HCT116 (cell line): Measurements from ENCODE around the gene STON2. TPM values are rescaled to one million over a fixed set of nuclear protein-coding genes. Genes with fewer than 3 reads are reported as not detected.

Source experiments
- ATAC-seq: fragments of 200-7000 bp; cut with Tn5 transposase; 2 replicates; pipeline ENCODE4 v1.9.1; 2020; ENCODE audit warnings: mild to moderate bottlenecking, moderate library complexity
- BruUV-seq: library from RNA; stranded (reverse); fragments of 400-500 nt; replicated peaks from 2 replicates; lab custom pipeline; 2021; lab: Mats Ljungman, UMichigan
- CTCF ChIA-PET: fragments of 300-600 bp; sonication (Branson Sonifier 250); formaldehyde crosslinking; loops from one replicate; lab custom pipeline; 2021; ENCODE audit warnings: antibody characterized with exemption; lab: Charles Lee
- POLR2A ChIA-PET: fragments of 300-600, 350-600 bp; sonication (Branson Sonifier 250); formaldehyde crosslinking; loops from one replicate; lab custom pipeline; 2021; ENCODE audit warnings: antibody characterized with exemption; lab: Charles Lee
- RAD21 ChIA-PET, 2 experiments: fragments of 300-600 bp; sonication (Branson Sonifier 250); formaldehyde crosslinking; loops; one replicate each; lab custom pipeline; 2023; ENCODE audit warnings: low total read pairs in 2 of 2; ENCODE audit not compliant: uncharacterized antibody in 2 of 2, unreplicated experiment in 2 of 2, low non-redundant PET in 1 of 2; lab: Charles Lee
- DNase-seq: peaks from one replicate; pipeline ENCODE4 v3.0.0-alpha.2; 2010; ENCODE audit warnings: low read depth, low spot score
- H2AFZ ChIP-seq: fragments of 200-600 bp; shearing (Covaris generic), sonication (generic); 2 replicates; pipeline ENCODE4 v1.6.1; 2017; ENCODE audit warnings: low read depth, mixed run types, mixed read lengths, antibody characterized with exemption, low read length; ENCODE audit not compliant: poor library complexity, severe bottlenecking
- H3K27ac ChIP-seq: 2 replicates; pipeline ENCODE4 v1.5.1; 2012; ENCODE audit warnings: low read depth, low read length
- H3K27me3 ChIP-seq: fragments of 200-600 bp; sonication (generic); 2 replicates; pipeline ENCODE4 v1.6.1; 2016; ENCODE audit warnings: mixed run types, low read length, mixed read lengths; ENCODE audit not compliant: insufficient read depth
- H3K36me3 ChIP-seq, 2 experiments: fragments of 200-500 bp in 1 of 2; fragments of 200-600 bp in 1 of 2; sonication (Bioruptor generic) in 1 of 2; sonication (generic) in 1 of 2; 2 replicates each; pipeline versions ENCODE4 v1.5.1 to v1.6.1; 2014 to 2016; ENCODE audit warnings: low read length in 2 of 2, inconsistent platforms in 1 of 2, mixed read lengths in 1 of 2, mixed run types in 1 of 2; ENCODE audit not compliant: insufficient read depth in 2 of 2, control insufficient read depth in 1 of 2
- H3K4me1 ChIP-seq, 2 experiments: fragments of 200-600 bp in 1 of 2; sonication (generic) in 1 of 2; 2 replicates each; pipeline versions ENCODE4 v1.5.1 to v1.6.1; 2012 to 2017; ENCODE audit warnings: low read length in 2 of 2, inconsistent platforms in 1 of 2, mild to moderate bottlenecking in 1 of 2, mixed read lengths in 1 of 2, mixed run types in 1 of 2, moderate library complexity in 1 of 2; ENCODE audit not compliant: insufficient read depth in 2 of 2, control insufficient read depth in 1 of 2
- H3K4me2 ChIP-seq: fragments of 200-600 bp; sonication (generic); 2 replicates; pipeline ENCODE4 v1.6.1; 2017; ENCODE audit warnings: mixed run types, low read length, mixed read lengths
- H3K4me3 ChIP-seq, 2 experiments: fragments of 200-600 bp in 1 of 2; sonication (generic) in 1 of 2; replicated peaks in 1 of 2; 2 replicates each; pipeline ENCODE4 v1.5.1; 2011 to 2016; ENCODE audit warnings: low read length in 2 of 2, control low read depth in 1 of 2, low read depth in 1 of 2, mild to moderate bottlenecking in 1 of 2, mixed read lengths in 1 of 2, mixed run types in 1 of 2
- H3K79me2 ChIP-seq: fragments of 200-600 bp; sonication (generic); 2 replicates; pipeline ENCODE4 v1.6.1; 2017; ENCODE audit warnings: mild to moderate bottlenecking, mixed run types, low read length, moderate library complexity, mixed read lengths; ENCODE audit not compliant: insufficient read depth
- H3K9ac ChIP-seq: fragments of 200-600 bp; sonication (generic); 2 replicates; pipeline ENCODE4 v1.6.1; 2016; ENCODE audit warnings: low read length, mixed read lengths
- H3K9me2 ChIP-seq: fragments of 200-600 bp; sonication (generic), shearing (Covaris generic); 2 replicates; pipeline ENCODE4 v1.6.1; 2017; ENCODE audit warnings: mixed run types, mild to moderate bottlenecking, moderate library complexity; ENCODE audit not compliant: insufficient read depth
- H3K9me3 ChIP-seq, 2 experiments: fragments of 200-500 bp in 1 of 2; fragments of 200-600 bp in 1 of 2; sonication (Bioruptor generic) in 1 of 2; sonication (generic) in 1 of 2; 2 replicates each; pipeline ENCODE4 v1.6.1; 2014 to 2017; ENCODE audit warnings: low read length in 2 of 2, mixed read lengths in 2 of 2, inconsistent platforms in 1 of 2, low read depth in 1 of 2, mild to moderate bottlenecking in 1 of 2, mixed run types in 1 of 2, moderate library complexity in 1 of 2; ENCODE audit not compliant: control insufficient read depth in 1 of 2, insufficient read depth in 1 of 2
- H4K20me1 ChIP-seq: fragments of 200-600 bp; sonication (generic), shearing (Covaris generic); 2 replicates; pipeline ENCODE4 v1.6.1; 2017; ENCODE audit warnings: mixed run types, mild to moderate bottlenecking, moderate library complexity; ENCODE audit not compliant: insufficient read depth
- CEBPB ChIP-seq: IDR thresholded peaks from 2 replicates; pipeline ENCODE4 v1.6.1; 2012; ENCODE audit warnings: low read depth
- EZH2 ChIP-seq: fragments of 200-600 bp; sonication (generic); IDR thresholded peaks from 2 replicates; pipeline ENCODE4 v1.6.1; 2017; ENCODE audit warnings: antibody characterized with exemption, mixed run types
- EZH2phosphoT487 ChIP-seq: fragments of 200-600 bp; IDR thresholded peaks from 2 replicates; pipeline ENCODE4 v1.6.1; 2018; ENCODE audit warnings: antibody characterized with exemption, borderline replicate concordance
- JUND ChIP-seq: IDR thresholded peaks from 2 replicates; pipeline ENCODE4 v1.6.1; 2012
- POLR2A ChIP-seq: IDR thresholded peaks from 2 replicates; pipeline ENCODE4 v1.7.0; 2011; ENCODE audit warnings: borderline replicate concordance; ENCODE audit not compliant: insufficient read depth, insufficient read length; ENCODE audit errors: extremely low read depth
- SRF ChIP-seq: IDR thresholded peaks from 2 replicates; pipeline ENCODE4 v1.6.1; 2012; ENCODE audit warnings: low read depth
- YY1 ChIP-seq: IDR thresholded peaks from 2 replicates; pipeline ENCODE4 v1.6.1; 2011; ENCODE audit warnings: low read length, low read depth, moderate library complexity, mild to moderate bottlenecking; ENCODE audit not compliant: insufficient replicate concordance; ENCODE audit errors: extremely low read depth
- ZFX ChIP-seq: fragments of 450-650 bp; IDR thresholded peaks from 2 replicates; pipeline ENCODE4 v1.6.1; 2017
- intact Hi-C: fragments of 100-400 bp; cut with micrococcal nuclease; formaldehyde crosslinking; loops from 2 replicates; pipeline ENCODE4 v1.10.0; 2022
- total RNA-seq: library from RNA; stranded (reverse); gene quantifications from one replicate; pipeline ENCODE4 v1.2.1, GENCODE V29; 2021; ENCODE audit not compliant: unreplicated experiment
- TF ChIP-seq, protein P1 (sequence below): IDR thresholded peaks from 2 replicates; pipeline ENCODE4 v1.6.1; 2012
- TF ChIP-seq, protein P2 (sequence below), 3 experiments: fragments of 200-600 bp in 1 of 3; sonication (generic) in 1 of 3; IDR thresholded peaks in 2 of 3; conservative IDR thresholded peaks in 1 of 3; 2 replicates each; pipeline ENCODE4 v1.5.1; 2012 to 2017; ENCODE audit warnings: low read depth in 2 of 3, low read length in 2 of 3, antibody characterized with exemption in 1 of 3, borderline replicate concordance in 1 of 3, control low read depth in 1 of 3, mild to moderate bottlenecking in 1 of 3, mixed read lengths in 1 of 3, mixed run types in 1 of 3, moderate library complexity in 1 of 3; ENCODE audit not compliant: insufficient read depth in 1 of 3
- TF ChIP-seq, protein P3 (sequence below): IDR thresholded peaks from 2 replicates; pipeline ENCODE4 v1.6.1; 2011; ENCODE audit warnings: mild to moderate bottlenecking, low read length, moderate library complexity; ENCODE audit not compliant: insufficient replicate concordance; ENCODE audit errors: extremely low read depth

STON2 gene
- total RNA-seq, 1 experiment from 2014 or later = 4.1 TPM

DNA sequence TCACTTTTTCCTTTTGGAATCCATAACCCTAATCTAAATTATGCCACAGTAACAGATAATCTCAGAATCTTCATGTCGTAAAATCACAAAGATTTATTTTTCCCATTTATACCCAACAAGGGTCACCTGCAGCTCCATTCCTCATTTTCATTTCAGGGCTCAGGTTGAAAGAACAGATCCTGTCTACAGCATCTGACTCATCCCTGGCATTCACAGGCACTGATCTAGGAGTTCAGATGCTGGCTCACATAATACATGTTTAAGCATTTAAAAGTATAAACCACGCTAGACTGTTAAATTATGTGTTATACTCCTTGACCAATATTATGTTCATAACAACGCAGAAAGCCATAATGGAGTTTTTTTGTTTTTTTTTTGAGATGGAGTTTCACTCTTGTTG is 58.3 kb downstream of the STON2 start:
- CTCF ChIA-PET = no interaction called here
- Histone ChIP-seq H3K27me3 (no peaks in the 10 kb centered on the region), H3K9ac (no peak overlapping the region), H3K4me1 (no peaks in the 10 kb centered on the region), H3K36me3 (no peaks in the 10 kb centered on the region), H3K4me3 (no peak overlapping the region), H2AFZ (no peak overlapping the region), H3K9me2 (no peaks in the 10 kb centered on the region), H3K9me3 (no peaks in the 10 kb centered on the region), H3K27ac (no peak overlapping the region), H4K20me1 (no peaks in the 10 kb centered on the region), H3K4me2 (no peak overlapping the region), H3K79me2 (no peaks in the 10 kb centered on the region)
- ATAC-seq = no peak
- intact Hi-C loops = no loop called here
- BruUV-seq = no TSS peak
- POLR2A ChIA-PET = no interaction called here
- RAD21 ChIA-PET = no interaction called here
- TF ChIP-seq EZH2phosphoT487 (no peak), CEBPB (no peak), POLR2A (no peak), ZFX (no peak), JUND (no peak), SRF (no peak), YY1 (no peak)
- TF ChIP-seq, protein P1, sequence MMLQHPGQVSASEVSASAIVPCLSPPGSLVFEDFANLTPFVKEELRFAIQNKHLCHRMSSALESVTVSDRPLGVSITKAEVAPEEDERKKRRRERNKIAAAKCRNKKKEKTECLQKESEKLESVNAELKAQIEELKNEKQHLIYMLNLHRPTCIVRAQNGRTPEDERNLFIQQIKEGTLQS = no peak
- TF ChIP-seq, protein P2, sequence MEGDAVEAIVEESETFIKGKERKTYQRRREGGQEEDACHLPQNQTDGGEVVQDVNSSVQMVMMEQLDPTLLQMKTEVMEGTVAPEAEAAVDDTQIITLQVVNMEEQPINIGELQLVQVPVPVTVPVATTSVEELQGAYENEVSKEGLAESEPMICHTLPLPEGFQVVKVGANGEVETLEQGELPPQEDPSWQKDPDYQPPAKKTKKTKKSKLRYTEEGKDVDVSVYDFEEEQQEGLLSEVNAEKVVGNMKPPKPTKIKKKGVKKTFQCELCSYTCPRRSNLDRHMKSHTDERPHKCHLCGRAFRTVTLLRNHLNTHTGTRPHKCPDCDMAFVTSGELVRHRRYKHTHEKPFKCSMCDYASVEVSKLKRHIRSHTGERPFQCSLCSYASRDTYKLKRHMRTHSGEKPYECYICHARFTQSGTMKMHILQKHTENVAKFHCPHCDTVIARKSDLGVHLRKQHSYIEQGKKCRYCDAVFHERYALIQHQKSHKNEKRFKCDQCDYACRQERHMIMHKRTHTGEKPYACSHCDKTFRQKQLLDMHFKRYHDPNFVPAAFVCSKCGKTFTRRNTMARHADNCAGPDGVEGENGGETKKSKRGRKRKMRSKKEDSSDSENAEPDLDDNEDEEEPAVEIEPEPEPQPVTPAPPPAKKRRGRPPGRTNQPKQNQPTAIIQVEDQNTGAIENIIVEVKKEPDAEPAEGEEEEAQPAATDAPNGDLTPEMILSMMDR (IDR thresholded peaks at IDR 0.05 in 2 of 3, conservative IDR thresholded peaks at IDR 0.05 in 1 of 3; ENCODE audit: borderline replicate concordance in 1 of 3, insufficient read depth in 1 of 3, low read depth in 2 of 3, low read length in 2 of 3) = no peak
- DNase-seq = no peak

DNA sequence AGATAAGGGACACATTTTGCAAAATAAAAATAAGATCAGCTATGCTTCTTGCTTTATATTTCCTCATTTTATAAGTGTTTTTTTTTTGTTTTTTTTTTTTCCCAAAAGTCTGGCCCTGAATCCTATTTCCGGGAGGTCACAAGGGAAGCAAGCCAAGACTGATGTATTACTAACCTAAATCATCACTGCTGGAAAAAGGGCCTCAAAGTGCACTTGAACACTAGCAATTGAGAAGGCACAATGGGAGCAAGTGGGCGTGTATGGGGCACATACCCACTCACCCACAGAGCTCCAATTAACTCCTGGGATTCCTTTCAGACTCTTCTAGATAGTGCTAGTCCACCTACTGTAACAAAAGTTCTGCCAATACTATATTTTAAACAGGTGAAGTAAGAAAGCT is 58.8 kb downstream of the STON2 start:
- BruUV-seq = no TSS peak
- DNase-seq = no peak
- Histone ChIP-seq H3K9ac (no peak overlapping the region), H3K36me3 (no peaks in the 10 kb centered on the region), H3K27ac (no peak overlapping the region), H3K4me1 (no peaks in the 10 kb centered on the region), H3K9me3 (no peaks in the 10 kb centered on the region), H3K9me2 (no peaks in the 10 kb centered on the region), H3K27me3 (no peaks in the 10 kb centered on the region), H3K79me2 (no peaks in the 10 kb centered on the region), H2AFZ (no peak overlapping the region), H4K20me1 (no peaks in the 10 kb centered on the region), H3K4me2 (no peak overlapping the region), H3K4me3 (no peak overlapping the region)
- no peak for TF ChIP-seq EZH2
- TF ChIP-seq, protein P3, sequence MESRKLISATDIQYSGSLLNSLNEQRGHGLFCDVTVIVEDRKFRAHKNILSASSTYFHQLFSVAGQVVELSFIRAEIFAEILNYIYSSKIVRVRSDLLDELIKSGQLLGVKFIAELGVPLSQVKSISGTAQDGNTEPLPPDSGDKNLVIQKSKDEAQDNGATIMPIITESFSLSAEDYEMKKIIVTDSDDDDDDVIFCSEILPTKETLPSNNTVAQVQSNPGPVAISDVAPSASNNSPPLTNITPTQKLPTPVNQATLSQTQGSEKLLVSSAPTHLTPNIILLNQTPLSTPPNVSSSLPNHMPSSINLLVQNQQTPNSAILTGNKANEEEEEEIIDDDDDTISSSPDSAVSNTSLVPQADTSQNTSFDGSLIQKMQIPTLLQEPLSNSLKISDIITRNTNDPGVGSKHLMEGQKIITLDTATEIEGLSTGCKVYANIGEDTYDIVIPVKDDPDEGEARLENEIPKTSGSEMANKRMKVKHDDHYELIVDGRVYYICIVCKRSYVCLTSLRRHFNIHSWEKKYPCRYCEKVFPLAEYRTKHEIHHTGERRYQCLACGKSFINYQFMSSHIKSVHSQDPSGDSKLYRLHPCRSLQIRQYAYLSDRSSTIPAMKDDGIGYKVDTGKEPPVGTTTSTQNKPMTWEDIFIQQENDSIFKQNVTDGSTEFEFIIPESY = no peak
- ATAC-seq = no peak
- ChIA-PET RAD21 (no interaction called here), CTCF (no interaction called here), POLR2A (no interaction called here)
- intact Hi-C loops = no loop called here
